ENCODE measurements around the gene AK8. TPM values are rescaled to one million over a fixed set of nuclear protein-coding genes. Genes with fewer than 3 reads are reported as not detected.

The AK8 gene
- total RNA-seq, 1 donor from 2014 or later = 0.13 TPM

DNA sequence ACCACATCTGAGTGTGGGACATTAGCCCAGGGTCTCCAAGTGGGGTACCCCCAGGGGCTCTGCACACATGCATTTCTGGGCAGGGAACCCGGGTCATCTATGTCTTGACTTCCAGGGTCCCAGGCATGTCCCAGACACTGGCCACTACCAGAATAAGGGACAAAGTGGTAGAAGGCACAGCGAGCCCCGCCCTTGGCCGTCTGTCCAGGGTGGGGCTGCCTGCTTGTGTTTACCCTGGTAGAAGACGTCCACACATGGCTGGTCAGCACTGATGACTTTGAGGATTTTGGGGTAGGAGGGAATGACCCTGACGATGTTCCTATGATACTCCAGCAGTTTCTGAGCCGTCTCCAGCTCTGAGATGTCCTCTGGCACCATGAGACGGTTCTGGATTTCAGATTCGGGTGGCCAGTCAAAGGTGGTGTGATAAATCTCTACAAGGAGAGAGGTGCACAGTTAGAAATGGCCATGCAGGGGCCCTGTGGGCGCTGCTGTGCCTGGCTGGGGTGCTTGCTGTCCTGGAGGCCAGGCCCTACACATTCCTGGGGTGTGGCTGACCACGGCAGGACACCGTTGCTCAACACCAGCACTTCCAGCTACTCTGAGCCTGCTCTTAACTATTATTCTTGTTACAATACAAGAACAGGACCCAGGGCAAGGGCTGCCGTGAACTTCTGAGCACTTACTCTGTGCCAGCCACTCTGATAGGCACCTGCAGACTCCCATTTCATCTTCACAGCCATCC lies 51.3 kb downstream of the AK8 start:
- no peak for DNase-seq (ENCODE audit: low read depth)

DNA sequence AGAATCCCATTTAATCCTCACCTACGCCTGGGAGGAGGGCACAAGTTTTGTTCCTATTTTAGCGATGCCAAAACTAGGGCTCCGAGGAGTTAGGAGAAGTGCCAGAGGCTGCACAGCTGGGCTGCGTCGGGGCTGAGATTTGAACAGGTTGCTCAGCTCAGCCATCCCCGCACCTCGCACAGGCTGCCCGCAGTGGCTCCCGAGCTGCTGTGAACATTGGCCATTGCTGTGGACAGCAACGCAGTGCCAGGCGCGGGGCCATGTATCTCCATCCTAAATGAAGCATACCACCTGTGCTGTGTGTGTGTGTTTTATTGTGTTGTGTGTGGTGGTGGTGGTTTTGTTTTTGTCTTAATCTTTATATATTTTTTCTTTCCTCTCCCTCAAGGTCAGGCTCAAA lies 52.0 kb downstream of the AK8 start:
- DNase-seq (ENCODE audit: low read depth) = no peak

DNA sequence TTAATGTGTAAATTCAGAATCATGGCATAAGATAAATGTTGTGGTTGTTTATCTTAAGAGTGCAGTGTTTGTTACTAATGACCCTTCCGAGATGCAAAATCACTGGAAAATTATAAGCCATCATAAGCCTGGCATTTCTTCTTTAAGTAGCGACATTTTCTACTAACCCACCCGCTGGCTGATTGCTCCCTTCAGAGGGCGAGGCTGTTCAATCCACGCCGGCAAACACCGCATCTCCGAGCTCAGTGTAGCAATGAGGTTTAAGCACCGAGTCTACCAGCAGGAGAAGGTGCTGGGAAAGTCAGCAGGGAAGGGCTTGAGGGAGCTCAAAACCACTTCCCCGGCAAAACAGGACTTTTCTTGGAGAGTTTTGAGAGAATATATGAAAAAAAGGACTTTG lies 52.7 kb downstream of the AK8 start:
- no peak for DNase-seq (ENCODE audit: low read depth)

DNA sequence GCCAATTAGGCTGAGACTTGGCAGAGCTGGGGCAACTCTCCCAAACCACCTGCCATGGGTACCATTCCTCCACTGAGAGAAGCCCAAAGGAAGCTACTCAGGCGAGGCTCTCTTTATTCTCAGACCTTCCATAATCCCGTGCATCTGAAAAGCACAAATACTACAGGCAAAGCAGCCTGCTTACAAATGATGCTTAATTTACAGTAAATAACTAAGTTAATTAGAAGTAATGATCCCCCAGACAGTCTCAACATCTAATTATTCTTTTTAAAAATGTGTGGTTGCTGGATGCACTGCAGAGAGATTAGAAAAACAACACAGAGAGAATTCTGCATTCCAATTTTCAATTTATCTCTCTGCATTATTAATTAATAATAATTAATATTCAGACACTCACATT lies 53.1 kb downstream of the AK8 start:
- no peak for DNase-seq (ENCODE audit: low read depth)

DNA sequence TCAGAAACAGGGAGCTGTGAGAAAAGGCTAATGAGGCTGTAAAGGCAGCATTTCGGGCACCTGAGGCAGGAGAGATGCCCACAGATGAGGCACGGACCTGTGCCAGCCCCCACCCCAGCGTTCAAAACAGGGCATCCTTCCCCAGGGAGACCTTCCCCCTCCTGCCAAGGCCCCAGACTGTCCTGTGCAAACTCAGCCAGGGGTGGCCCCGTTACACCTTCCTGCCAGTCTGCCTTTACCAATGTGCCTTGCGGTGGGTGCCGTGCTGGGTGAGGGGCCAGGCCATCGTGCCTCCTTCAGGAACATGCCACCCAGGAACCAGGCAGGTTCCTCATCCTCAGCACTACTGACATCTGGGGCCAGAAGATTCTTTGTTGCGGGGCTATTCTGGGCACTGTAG lies 53.9 kb downstream of the AK8 start:
- no peak for DNase-seq (ENCODE audit: low read depth)

DNA sequence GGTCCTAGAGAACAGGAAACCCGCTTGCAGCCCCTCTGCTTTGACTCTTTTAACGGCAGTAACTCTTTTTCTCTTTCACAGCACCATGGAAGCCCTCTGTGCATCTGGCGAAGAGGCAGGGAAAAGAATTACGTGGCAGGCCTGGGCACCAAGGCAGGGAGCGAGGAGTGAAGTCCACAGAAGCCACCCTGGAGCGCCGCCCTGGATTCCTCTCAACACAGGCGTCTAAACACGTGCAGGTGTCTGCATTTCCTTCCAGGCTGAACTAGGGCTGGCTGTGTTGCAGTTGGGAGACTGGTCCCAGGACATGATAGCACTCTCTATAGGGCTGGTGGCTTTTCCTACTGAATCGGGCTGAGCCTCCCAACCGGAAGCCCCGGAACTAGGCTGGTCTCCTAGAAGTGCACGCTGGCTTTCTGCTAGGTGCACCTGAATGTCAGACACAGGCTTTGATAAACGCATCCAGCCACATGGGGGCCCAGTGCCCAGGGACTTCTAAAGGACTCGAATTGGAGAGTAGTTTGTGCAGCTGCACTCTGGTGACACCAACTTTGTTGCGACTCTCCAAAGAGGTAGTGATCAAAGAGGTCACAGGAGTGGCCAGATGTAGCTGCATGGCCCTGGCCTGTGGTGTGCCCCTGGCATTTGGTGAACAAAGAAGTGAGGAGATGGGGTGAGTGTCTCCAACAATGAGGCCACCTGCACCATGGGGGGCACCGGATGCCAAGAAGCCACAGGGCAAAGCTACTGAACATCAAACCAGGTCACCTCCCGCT lies 54.5 kb downstream of the AK8 start:
- DNase-seq (ENCODE audit: low read depth) = no peak

DNA sequence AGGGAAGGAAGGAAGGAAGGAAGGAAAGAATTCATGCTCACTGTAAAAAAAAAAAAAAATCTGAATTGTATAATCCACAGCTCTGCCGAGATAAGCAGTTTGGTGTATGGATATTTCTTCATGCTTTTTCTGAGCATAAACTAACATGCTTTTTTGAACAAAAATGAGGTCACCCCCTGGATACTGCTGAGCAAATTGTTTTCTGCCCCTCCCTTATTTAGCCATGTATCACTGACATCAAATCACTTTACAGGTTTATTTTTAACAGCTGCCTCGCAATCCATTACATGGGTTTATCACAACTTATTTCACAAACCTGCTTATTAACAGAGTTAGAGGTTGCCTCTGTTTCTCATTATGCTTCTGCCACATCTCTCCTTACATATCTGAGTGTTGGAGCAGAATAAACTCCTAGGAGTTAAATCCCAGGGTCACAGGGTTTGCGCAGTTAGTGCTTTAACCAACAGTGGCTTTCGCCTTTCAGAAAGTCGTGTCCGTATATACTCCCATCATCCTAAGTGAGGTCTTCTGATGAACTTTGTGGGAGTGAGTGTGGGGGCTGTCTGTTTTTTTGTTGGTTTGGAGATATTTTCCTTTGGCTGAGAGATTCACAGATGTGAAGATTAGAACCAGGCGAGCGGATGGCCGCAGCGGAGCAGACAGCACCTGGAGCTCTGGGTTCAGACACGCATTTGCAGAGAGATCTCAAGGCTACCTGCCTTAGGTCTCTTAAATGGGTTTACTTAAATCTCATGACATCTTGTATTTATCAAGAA lies 57.7 kb downstream of the AK8 start:
- DNase-seq (ENCODE audit: low read depth) = no peak

DNA sequence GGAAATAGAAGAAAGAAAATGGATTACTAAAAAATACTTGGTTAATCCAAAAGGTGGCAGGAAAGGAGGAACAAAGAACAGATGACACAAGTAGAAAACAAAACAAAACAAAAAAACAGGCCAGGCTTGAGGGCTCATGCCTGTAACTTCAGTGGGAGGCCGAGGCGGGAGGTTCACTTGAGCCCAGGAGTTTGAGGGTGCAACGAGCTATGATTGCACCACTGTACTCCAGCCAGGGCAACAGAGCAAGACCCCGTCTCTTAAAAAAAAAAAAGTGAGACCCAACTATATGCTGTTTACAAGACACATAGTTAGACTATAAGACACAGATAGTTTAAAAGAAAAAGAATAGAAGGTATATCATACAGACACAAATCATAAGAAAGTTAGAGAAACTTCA lies 59.5 kb downstream of the AK8 start:
- no peak for DNase-seq (ENCODE audit: low read depth)

DNA sequence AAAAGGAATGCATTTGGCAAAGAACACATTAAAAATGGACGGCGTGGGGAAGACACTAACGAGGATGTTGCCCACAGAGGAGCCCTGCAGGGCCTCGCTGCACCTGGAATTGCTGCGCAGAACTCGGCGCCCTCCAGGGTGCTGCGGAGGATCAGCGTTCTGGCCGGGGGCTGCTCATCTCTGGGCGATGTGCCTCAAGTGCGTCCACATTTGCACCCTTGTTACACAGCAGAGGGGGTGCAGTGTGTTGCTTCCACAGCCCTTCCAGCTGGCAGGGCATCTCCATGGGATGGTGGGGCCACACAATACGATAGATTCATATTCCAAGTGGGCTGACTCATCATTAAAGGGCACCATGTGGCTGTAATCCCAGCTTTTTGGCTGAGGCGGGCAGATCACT lies 63.1 kb downstream of the AK8 start:
- DNase-seq (ENCODE audit: low read depth) = no peak

DNA sequence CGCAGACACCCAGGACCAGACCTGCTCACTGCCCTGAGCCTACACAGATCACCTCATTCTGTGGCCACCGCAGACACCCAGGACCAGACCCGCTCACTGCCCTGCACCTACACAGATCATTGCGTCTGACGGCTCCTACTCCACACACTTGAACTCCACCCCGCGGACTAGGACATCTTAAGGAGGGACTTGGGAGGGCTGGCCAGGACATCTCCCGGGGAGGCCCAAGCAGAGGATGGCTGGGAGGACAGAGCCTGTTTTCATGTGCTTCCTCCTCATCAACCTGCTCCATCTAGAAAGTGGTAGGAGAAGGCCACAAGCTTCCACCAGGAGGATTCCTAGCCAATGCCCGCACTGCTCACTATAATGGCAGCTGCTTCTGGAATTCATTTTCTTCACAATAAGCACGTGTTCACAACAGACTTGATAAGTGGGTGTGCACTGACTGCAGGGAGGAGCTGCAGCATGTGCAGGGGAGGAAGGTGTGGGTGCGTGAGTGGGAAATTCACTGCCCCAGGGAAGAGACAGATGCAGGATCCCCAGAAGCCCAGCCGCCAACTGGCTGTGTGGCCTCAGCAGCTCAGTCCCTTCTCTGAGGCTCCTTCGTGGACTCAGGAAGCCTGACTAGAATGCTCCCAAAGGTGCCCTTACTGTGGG lies 64.8 kb downstream of the AK8 start:
- DNase-seq (ENCODE audit: low read depth) = no peak

DNA sequence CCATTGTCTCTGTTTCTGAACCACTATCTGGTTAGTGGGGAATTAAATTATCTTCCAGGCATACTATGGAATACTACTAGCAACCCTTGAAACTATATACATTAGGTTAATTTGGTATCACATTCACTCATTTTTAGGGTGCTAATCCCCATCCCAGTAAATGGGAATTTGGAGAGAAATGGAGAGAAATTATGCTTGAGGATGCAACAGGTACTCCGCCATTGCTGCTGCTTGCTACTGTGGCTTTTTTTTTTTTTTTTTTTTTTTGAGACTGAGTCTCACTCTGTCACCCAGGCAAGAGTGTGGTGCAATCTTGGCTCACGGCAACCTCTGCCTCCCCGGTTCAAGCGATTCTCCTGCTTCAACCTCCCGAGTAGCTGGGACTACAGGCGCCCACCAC lies 66.1 kb downstream of the AK8 start:
- no peak for DNase-seq (ENCODE audit: low read depth)

DNA sequence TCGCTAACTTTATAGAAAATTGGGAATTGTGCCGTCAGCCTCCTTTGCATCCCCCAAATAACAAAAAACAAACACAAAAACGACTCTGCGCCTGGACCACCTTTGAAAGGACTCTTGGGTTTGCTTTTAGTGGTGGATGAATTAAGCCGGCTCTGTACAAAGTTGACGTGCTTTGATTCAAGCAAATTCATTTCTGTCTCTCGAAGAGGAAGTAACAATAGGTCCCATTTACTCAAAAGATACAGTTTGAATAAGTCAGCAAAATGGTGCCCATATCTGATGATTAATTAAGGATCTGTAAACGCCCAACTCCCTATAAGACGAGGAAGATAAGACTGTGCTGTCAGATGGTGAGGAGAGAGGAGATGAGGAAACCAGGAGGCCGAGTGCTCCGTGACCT lies 67.8 kb downstream of the AK8 start:
- DNase-seq (ENCODE audit: low read depth) = no peak

DNA sequence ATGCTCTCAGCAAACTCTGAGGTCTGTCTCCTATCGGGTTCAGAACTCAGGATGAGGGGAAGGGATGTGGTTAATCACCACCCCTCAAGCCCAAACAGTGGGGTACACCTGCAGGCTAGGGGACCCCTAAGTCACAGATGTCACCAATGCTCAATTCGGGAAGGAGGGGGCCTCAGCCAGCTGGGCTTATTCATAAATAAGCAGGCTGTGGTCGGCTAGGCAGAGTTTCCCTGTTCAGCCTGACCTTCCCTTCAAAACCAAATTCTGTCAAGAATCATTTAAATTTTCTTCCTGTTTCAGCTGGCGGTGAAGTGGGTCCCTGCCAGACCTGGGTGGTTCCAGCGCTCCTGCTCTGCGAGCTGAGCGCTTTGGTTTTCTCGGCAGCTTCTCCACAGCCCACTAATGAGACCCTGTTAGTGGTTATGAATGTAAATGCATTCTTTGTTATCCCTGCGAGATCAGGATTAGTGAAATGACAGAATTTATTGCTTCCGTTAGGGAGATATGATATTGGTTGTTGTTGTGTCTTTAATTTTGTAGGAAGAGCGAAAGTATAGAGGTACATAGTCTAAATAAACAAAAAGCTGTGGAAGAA lies 68.3 kb downstream of the AK8 start:
- DNase-seq (ENCODE audit: low read depth) = no peak

DNA sequence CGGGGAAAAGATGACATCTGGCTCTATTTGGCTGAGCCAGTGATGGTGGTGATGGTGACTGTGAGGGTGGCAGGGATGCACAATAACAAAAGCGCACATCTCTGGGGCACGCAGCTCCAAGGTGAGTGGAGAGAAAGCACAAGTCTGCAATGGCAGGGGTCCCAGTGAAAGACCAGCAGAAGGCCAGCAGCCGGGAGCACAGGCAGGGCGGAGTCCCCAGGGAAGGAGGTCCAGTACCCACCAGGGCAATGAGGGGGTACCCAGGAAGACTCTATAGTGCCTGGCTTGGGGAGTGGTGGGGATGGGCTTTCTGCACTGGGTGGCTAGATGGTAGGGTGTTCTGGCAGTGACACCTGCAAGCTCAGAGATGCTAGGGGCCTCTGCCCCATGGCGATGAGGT lies 69.4 kb downstream of the AK8 start:
- no peak for DNase-seq (ENCODE audit: low read depth)

DNA sequence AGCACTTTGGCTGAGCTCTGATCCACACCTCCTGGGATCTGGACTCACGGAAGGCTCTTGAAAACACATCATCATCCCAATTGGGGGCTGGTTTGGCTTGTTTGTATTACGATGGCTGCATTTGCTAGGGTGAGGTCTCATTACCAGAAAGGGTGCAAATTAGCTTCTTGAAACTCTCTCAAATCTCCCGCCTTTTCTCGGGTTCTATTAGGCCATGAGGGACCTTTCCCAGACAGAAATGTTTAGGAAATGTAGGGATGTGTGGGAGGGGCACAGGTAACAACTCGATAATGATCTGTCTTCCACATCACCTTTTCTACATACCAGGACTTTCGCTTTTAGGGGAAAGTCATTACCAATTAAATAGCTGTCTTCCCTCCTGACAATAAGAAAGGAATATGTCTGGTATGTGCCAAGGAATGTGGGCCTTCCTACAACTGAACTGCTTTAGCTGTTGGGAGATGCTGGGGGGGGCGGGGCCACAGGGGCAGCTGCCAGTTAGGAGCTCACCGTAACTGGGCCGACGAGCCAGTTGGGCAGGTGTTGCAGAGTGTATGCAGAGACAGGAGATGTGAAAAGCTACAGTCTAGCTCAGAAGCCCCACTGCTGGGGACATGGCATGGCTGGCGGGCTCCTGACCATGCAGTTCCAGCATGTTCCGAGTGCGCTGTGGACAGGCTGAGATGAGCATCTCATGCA lies 71.2 kb downstream of the AK8 start:
- no peak for DNase-seq (ENCODE audit: low read depth)

DNA sequence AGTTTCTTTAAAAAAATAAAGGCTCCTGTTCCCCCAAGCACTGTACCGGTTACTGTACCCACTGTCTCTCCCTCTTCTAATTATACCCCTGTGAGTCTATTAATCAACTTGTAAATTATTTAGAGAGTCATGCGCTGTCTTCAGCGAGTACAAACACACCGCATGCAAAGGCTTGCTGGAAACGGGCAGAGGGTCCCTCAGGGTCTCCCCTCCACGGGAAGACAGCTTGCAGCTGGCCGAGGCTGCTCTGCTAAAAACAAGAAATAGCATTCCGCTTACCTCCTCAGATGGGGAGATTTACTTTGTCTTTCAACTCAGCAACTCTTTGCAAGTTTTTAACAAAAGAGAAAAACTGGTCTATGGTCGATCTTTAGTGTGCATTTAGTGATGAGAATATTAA lies 71.8 kb downstream of the AK8 start:
- DNase-seq (ENCODE audit: low read depth) = no peak

DNA sequence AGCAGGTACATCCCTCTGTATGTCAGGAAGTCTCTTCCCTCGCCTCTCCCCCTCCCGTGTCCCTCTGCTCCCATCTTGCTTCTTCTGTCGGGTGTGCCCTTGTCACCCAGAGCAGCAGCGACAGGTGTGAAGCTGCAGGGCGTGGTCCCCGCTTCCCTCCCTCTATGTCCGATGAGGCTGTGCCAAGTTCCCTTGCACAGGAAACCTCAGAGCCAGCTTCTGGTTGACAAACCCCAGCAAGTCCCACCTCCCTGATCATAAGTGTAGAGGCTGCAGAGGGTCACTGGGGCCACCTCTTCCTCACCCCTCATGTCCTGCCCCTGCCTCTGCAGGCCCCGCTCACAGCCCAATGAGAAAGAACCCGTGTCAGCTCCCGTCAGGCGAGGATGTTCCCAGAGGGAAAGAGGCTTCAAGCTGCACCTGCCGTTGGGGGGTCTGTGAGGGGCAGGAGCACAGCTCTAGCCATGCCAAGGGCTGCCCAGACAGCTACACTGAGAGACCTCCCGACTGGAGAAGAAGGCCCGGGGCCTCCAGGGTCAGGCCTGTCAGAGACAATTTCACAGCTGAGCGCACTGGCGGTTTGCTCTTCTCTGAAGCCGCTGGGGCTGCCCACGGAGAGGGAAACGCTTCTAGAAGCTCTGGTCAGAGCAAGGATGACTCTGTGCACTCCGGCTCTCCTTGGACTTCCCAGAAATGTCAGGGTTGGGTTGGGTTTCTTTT lies 73.3 kb downstream of the AK8 start:
- DNase-seq (ENCODE audit: low read depth) = peak; percentile 59

DNA sequence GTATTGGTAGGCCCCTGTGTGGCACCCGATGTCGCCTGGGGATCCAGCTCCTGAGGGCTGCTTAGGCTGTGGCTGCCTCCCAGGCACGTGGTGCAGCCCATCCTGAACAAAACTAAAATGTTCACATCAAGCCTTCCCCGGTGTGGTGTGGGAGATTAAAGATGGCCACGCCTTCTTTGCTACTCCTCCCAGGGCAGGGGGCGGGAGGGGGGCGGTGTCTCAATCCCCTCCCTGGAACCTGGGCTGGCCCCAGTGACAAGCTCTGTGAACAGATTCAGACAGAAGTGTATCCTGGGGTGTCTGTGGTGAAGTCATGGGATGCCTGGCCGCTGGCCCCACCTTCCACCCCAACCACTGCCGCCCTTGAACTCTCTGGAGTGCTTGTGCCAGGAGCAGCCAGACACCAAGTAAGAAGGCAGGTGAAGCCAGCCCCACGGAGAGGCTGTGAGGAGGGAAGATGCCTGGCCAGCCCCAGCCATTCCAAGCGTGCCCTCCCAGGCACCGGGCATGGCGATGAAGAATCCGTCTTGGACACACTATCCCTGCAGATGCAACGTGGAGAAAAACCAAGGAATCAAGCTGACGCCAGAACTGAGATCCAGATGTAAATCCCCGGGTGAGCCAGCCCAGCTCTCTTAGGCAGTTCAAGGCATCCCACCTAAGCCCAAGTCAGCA lies 75.8 kb downstream of the AK8 start:
- DNase-seq (ENCODE audit: low read depth) = no peak

DNA sequence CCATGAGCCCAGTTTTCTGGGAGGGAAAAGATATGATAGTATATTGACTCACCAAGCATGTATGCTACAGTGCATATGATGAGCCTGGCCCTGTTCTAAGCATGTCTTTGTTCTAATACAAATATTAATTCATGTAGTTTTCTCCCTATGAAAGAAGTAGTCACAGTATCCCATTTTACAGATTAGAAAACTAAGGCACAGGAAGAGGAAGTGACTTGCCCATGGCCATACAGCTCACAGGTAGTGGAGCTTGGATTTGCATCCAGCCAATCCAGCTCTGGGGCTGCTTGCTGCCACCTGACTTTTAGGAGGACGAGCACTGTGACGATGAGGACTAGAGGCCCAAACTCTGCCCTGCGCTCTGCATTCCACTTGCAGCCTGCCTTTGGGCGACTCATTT lies 76.4 kb downstream of the AK8 start:
- no peak for DNase-seq (ENCODE audit: low read depth)

Data from myocyte (in vitro differentiated cells).